K562 (cell line): ENCODE results near the gene TMEM114. TPM values are rescaled to one million over a fixed set of nuclear protein-coding genes. Genes with fewer than 3 reads are reported as not detected.

Source experiments
- ATAC-seq: fragments of 200-7000 bp; cut with Tn5 transposase; 3 replicates; pipeline ENCODE4 v1.9.1; 2020; ENCODE audit warnings: moderate library complexity
- BruUV-seq: library from RNA; stranded (reverse); fragments of 400-500 nt; replicated peaks from 2 replicates; lab custom pipeline; 2021; lab: Mats Ljungman, UMichigan
- CTCF ChIA-PET: fragments of 300-600 bp; formaldehyde crosslinking; extraction: SDS; loops from one replicate; lab custom pipeline; 2021; ENCODE audit warnings: low intra/inter-chr PET ratio; lab: Yijun Ruan, JAX
- POLR2A ChIA-PET: fragments of 300-600, 350-650 bp; sonication (Branson Sonifier 250); formaldehyde crosslinking; extraction: SDS; loops from one replicate; lab custom pipeline; 2021; ENCODE audit warnings: antibody characterized with exemption, inconsistent platforms; lab: Yijun Ruan, JAX
- DNase-seq, 4 experiments: peaks; one replicate each; pipeline versions ENCODE4 v3.0.0 to v3.0.0-alpha.2; 2011 to 2018; ENCODE audit warnings: low spot score in 3 of 4, mixed read lengths in 3 of 4; ENCODE audit errors: extremely low read depth in 1 of 4
- FAIRE-seq: peaks from 2 replicates; lab custom pipeline; 2011; peaks lifted over from hg19 to GRCh38; lab: Jason Lieb, UNC
- H2AFZ ChIP-seq: 2 replicates; pipeline ENCODE4 v1.6.0; 2011; ENCODE audit warnings: low read depth, low read length, control low read depth, inconsistent platforms
- H3K27ac ChIP-seq: fragments of 200-600 bp; 3 replicates; pipeline ENCODE4 v1.8.0; 2011; ENCODE audit warnings: low read depth, mild to moderate bottlenecking, control low read depth, inconsistent platforms, low read length, moderate library complexity, mixed read lengths; ENCODE audit errors: extremely low read depth
- H3K27me3 ChIP-seq, 2 experiments: fragments of 300-600 bp in 1 of 2; 2 replicates in 1 of 2; 3 replicates in 1 of 2; pipeline versions ENCODE4 v1.6.0 to v1.8.0; 2011; ENCODE audit warnings: inconsistent platforms in 2 of 2, low read length in 2 of 2, mild to moderate bottlenecking in 1 of 2, mixed read lengths in 1 of 2, moderate library complexity in 1 of 2; ENCODE audit not compliant: control insufficient read depth in 2 of 2, insufficient read depth in 2 of 2
- H3K36me3 ChIP-seq: fragments of 300-600 bp; 3 replicates; pipeline ENCODE4 v1.8.0; 2011; ENCODE audit warnings: mild to moderate bottlenecking, low read length, inconsistent platforms; ENCODE audit not compliant: control insufficient read depth, insufficient read depth
- H3K4me1 ChIP-seq, 2 experiments: fragments of 200-600 bp in 1 of 2; replicated peaks in 1 of 2; 2 replicates in 1 of 2; 3 replicates in 1 of 2; pipeline versions ENCODE4 v1.5.1 to v1.8.0; 2011; ENCODE audit warnings: inconsistent platforms in 2 of 2, low read length in 2 of 2, mild to moderate bottlenecking in 1 of 2, mixed read lengths in 1 of 2, moderate library complexity in 1 of 2; ENCODE audit not compliant: control insufficient read depth in 2 of 2, insufficient read depth in 2 of 2
- H3K4me2 ChIP-seq: 2 replicates; pipeline ENCODE4 v1.6.1; 2011; ENCODE audit warnings: low read length, control low read depth, inconsistent platforms, mixed read lengths; ENCODE audit not compliant: insufficient read depth
- H3K4me3 ChIP-seq: fragments of 200-600 bp; sonication (generic), shearing (Covaris generic); 2 replicates; pipeline ENCODE4 v1.5.1; 2016; ENCODE audit warnings: control low read depth, inconsistent platforms
- H3K79me2 ChIP-seq: fragments of 200-600 bp; 3 replicates; pipeline ENCODE4 v1.8.0; 2011; ENCODE audit warnings: low read length, inconsistent platforms; ENCODE audit not compliant: control insufficient read depth, insufficient read depth
- H3K9ac ChIP-seq, 2 experiments: 2 replicates each; pipeline versions ENCODE4 v1.6.0 to v1.6.1; 2011; ENCODE audit warnings: low read depth in 2 of 2, low read length in 2 of 2, control low read depth in 1 of 2, inconsistent platforms in 1 of 2, mild to moderate bottlenecking in 1 of 2, mixed read lengths in 1 of 2; ENCODE audit not compliant: insufficient read depth in 1 of 2
- H3K9me1 ChIP-seq: one replicate; pipeline ENCODE4 v1.6.0; 2011; ENCODE audit warnings: inconsistent platforms, mild to moderate bottlenecking, low read length, moderate library complexity; ENCODE audit not compliant: control insufficient read depth, insufficient read depth
- H3K9me3 ChIP-seq: replicated peaks from 2 replicates; pipeline ENCODE4 v1.5.1; 2011; ENCODE audit warnings: low read depth, low read length, inconsistent platforms; ENCODE audit not compliant: control insufficient read depth, insufficient read depth
- H4K20me1 ChIP-seq: replicated peaks from 2 replicates; pipeline ENCODE4 v1.6.1; 2011; ENCODE audit warnings: low read length, inconsistent platforms, mixed read lengths; ENCODE audit not compliant: control insufficient read depth, insufficient read depth
- E2F5 ChIP-seq: sonication (generic); formaldehyde crosslinking; IDR thresholded peaks from 2 replicates; pipeline ENCODE4 v1.8.0; 2022; ENCODE audit warnings: mild to moderate bottlenecking, missing genetic modification reagents
- GATAD2B ChIP-seq: fragments of 450-650 bp; IDR thresholded peaks from 2 replicates; pipeline ENCODE4 v1.6.1; 2017; ENCODE audit warnings: mild to moderate bottlenecking, borderline replicate concordance
- HSF4 ChIP-seq: fragments of 250-450 bp; sonication (Bioruptor Pico); IDR thresholded peaks from 2 replicates; pipeline ENCODE4 v2.1.2; 2022; ENCODE audit warnings: mild to moderate bottlenecking, moderate library complexity, borderline replicate concordance
- MAFG ChIP-seq: fragments of 450-650 bp; conservative IDR thresholded peaks from 2 replicates; pipeline ENCODE4 v1.6.1; 2016; ENCODE audit warnings: missing genetic modification characterization, missing compliant biosample characterization
- NCOA4 ChIP-seq: fragments of 450-650 bp; IDR thresholded peaks from 2 replicates; pipeline ENCODE4 v1.6.1; 2018; ENCODE audit warnings: mild to moderate bottlenecking; ENCODE audit not compliant: partially characterized antibody
- POLR2A ChIP-seq: fragments of 450-650 bp; conservative IDR thresholded peaks from 2 replicates; pipeline ENCODE4 v1.6.1; 2016
- PPARD ChIP-seq: fragments of 250-450 bp; sonication (Bioruptor Pico); IDR thresholded peaks from 2 replicates; pipeline ENCODE4 v1.8.0; 2022; ENCODE audit warnings: inconsistent platforms, mild to moderate bottlenecking, moderate library complexity
- SNIP1 ChIP-seq: fragments of 450-650 bp; IDR thresholded peaks from 2 replicates; pipeline ENCODE4 v1.7.1; 2017; ENCODE audit warnings: low read depth, mild to moderate bottlenecking
- U2AF1 ChIP-seq: fragments of 200-400 bp; formaldehyde crosslinking; optimal IDR thresholded peaks from 2 replicates; pipeline ENCODE3; 2017; ENCODE audit warnings: mild to moderate bottlenecking, low read depth, low read length, moderate library complexity
- YBX1 ChIP-seq: fragments of 450-650 bp; IDR thresholded peaks from 2 replicates; pipeline ENCODE4 v1.7.1; 2016; ENCODE audit warnings: mild to moderate bottlenecking
- ZBTB8A ChIP-seq: fragments of 450-650 bp; IDR thresholded peaks from 2 replicates; pipeline ENCODE4 v1.6.1; 2018; ENCODE audit warnings: mild to moderate bottlenecking, moderate library complexity; ENCODE audit not compliant: partially characterized antibody
- ZNF395 ChIP-seq: fragments of 200-800 bp; sonication (Bioruptor generic); IDR thresholded peaks from 2 replicates; pipeline ENCODE4 v1.6.1; 2017; ENCODE audit warnings: missing genetic modification characterization, missing compliant biosample characterization
- ZNF644 ChIP-seq: fragments of 200-800 bp; sonication (Bioruptor generic); IDR thresholded peaks from 2 replicates; pipeline ENCODE4 v1.6.1; 2016; ENCODE audit warnings: low read depth, missing genetic modification characterization, missing compliant biosample characterization
- WGBS: fragments of 100-300 bp; shearing (Covaris generic); methylation state at CpG from one replicate; pipeline ENCODE4 v1.1.6; 2016; ENCODE audit warnings: low coverage, mixed read lengths; ENCODE audit not compliant: insufficient coverage; ENCODE audit errors: missing lambda C conversion rate; 5-methylcytosine and 5-hydroxymethylcytosine counted together
- in situ Hi-C: fragments of 300-500 bp; cut with MboI; formaldehyde crosslinking; loops from 4 replicates; pipeline ENCODE4 v1.15.0; 2018; ENCODE audit warnings: inconsistent platforms, mixed read lengths
- intact Hi-C: fragments of 100-400 bp; cut with micrococcal nuclease; formaldehyde crosslinking; loops from 2 replicates; pipeline ENCODE4 v1.14.2; 2022
- polyA plus RNA-seq, 8 experiments: library from polyadenylated mRNA; depleted of rRNA in 4 of 8; stranded (reverse) in 5 of 8; unstranded in 3 of 8; fragments of >200 nt; fragmentation: Nextera tagmentation in 2 of 8; fragmentation: Illumina TruSeq in 1 of 8; extraction: Ambion mirVana in 2 of 8; extraction: Trizol in 1 of 8; gene quantifications; 2 replicates each; pipeline versions ENCODE4 v1.2.1 to v1.2.3, GENCODE V29; 2011 to 2014; ENCODE audit warnings: inconsistent platforms in 1 of 8, missing spikeins in 1 of 8
- total RNA-seq, 7 experiments: library from RNA; depleted of rRNA in 6 of 7; stranded (reverse); fragments of >200 nt in 6 of 7; fragmentation: Illumina TruSeq in 2 of 7; extraction: Trizol in 2 of 7; gene quantifications; 2 replicates each; pipeline versions ENCODE4 v1.2.1 to v1.2.3, GENCODE V29; 2011 to 2021; ENCODE audit warnings: low replicate concordance in 1 of 7
- TF ChIP-seq, protein P1 (sequence below): fragments of 450-650 bp; IDR thresholded peaks from 2 replicates; pipeline ENCODE4 v1.6.1; 2017; ENCODE audit warnings: antibody characterized with exemption

Gene TMEM114
- total and polyA plus RNA-seq, 9 of the 15 experiments (the other 6 are each of a cell fraction or from before 2014, with no cell fraction given): not detected

DNA sequence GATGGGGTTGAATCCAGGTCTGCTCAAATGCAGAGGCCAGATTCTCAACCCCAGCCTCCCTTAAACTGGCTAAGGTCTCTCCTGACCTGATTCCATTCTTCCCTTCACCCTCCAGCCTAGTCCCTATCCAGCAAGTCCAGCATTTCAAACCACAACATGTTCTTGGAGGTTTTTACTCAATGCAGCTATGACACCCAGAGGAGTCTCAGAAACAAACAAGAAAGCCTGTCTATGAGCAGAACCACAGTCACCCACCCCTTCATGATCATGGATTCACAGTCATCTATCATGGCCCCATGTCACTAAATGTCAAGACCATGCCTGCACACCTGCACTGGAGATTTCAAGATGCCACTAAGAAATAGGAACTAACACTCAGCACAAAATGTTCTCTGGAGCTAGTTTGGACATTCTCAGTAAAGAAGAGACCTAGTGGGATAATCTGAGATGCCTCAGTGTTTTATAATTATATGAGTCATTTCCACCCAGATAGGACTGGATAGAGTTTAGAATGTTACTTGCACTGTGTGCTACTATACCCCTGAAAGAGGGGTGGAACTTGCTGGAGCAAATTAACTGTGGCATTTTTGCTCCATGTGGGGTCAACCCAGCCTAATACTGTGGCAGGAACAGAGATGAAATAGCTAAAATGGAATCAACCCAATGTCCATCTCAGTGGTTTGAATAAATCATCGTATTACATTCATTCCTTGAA lies 21.7 kb upstream of the TMEM114 start:
- Histone ChIP-seq H3K79me2 (no peaks in the 10 kb centered on the region), H3K27me3 (peaks cover 21 to 41% of the 10 kb centered on the region in 2 experiments), H3K27ac (no peak overlapping the region), H3K4me2 (no peak overlapping the region)
- intact Hi-C loops: no loop called here
- TF ChIP-seq U2AF1 (no peak), NCOA4 (no peak), GATAD2B (no peak), PPARD (CRISPR knock-in tag) (no peak), HSF4 (CRISPR knock-in tag) (no peak), MAFG (no peak), E2F5 (no peak), ZNF395 (CRISPR knock-in tag) (no peak), YBX1 (no peak), POLR2A (no peak), ZNF644 (tag) (no peak), SNIP1 (no peak), ZBTB8A (no peak)
- TF ChIP-seq, protein P1, sequence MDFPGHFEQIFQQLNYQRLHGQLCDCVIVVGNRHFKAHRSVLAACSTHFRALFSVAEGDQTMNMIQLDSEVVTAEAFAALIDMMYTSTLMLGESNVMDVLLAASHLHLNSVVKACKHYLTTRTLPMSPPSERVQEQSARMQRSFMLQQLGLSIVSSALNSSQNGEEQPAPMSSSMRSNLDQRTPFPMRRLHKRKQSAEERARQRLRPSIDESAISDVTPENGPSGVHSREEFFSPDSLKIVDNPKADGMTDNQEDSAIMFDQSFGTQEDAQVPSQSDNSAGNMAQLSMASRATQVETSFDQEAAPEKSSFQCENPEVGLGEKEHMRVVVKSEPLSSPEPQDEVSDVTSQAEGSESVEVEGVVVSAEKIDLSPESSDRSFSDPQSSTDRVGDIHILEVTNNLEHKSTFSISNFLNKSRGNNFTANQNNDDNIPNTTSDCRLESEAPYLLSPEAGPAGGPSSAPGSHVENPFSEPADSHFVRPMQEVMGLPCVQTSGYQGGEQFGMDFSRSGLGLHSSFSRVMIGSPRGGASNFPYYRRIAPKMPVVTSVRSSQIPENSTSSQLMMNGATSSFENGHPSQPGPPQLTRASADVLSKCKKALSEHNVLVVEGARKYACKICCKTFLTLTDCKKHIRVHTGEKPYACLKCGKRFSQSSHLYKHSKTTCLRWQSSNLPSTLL: no peak
- TF ChIP-seq, all 486 proteins: peak for 0
- H3K9me3 ChIP-seq: no peaks in the 10 kb centered on the region
- ATAC-seq (no peak), DNase-seq (no peak), FAIRE-seq (no peak)
- no peaks in the 10 kb centered on the region; a peak in 1 of 5 replicates for H3K4me1 ChIP-seq
- BruUV-seq: no TSS peak
- ChIA-PET POLR2A (no interaction called here), CTCF (no interaction called here)
- WGBS: 0% methylated on average over 1 of the region's 1 CpG
- H3K36me3 ChIP-seq: no peaks in the 10 kb centered on the region
- in situ Hi-C loops: no loop called here
- H3K4me3 ChIP-seq: no peak overlapping the region
- H2AFZ ChIP-seq: no peak overlapping the region
- no peak overlapping the region for H3K9ac ChIP-seq
- H3K9me1 ChIP-seq: no peaks in the 10 kb centered on the region
- no peaks in the 10 kb centered on the region for H4K20me1 ChIP-seq
